HepG2 (cell line): ENCODE results near the gene MIDN. TPM values are rescaled to one million over a fixed set of nuclear protein-coding genes. Genes with fewer than 3 reads are reported as not detected.

Experiments used
- AGO2 ChIP-seq: fragments of 200-400 bp; formaldehyde crosslinking; optimal IDR thresholded peaks from 2 replicates; pipeline ENCODE3; 2017; ENCODE audit warnings: mild to moderate bottlenecking, low read depth, low read length, moderate library complexity
- DBP ChIP-seq: sonication (generic); formaldehyde crosslinking; IDR thresholded peaks from 2 replicates; pipeline ENCODE4 v1.4.0; 2020; ENCODE audit warnings: missing genetic modification reagents; ENCODE audit errors: not compliant biosample characterization
- E2F1 ChIP-seq: sonication (generic); formaldehyde crosslinking; IDR thresholded peaks from 2 replicates; pipeline ENCODE4 v1.5.0; 2020; ENCODE audit warnings: missing genetic modification reagents
- ELK4 ChIP-seq: sonication (generic); formaldehyde crosslinking; IDR thresholded peaks from 2 replicates; pipeline ENCODE4 v1.9.0; 2021; ENCODE audit warnings: missing genetic modification reagents, borderline replicate concordance
- FOXK1 ChIP-seq: sonication (generic); formaldehyde crosslinking; IDR thresholded peaks from 2 replicates; pipeline ENCODE4 v1.4.0; 2020; ENCODE audit warnings: low read depth, missing genetic modification reagents, borderline replicate concordance
- NFRKB ChIP-seq: fragments of 450-650 bp; IDR thresholded peaks from 2 replicates; pipeline ENCODE4 v1.6.1; 2017
- RFXAP ChIP-seq: sonication (generic); formaldehyde crosslinking; IDR thresholded peaks from 2 replicates; pipeline ENCODE4 v1.4.0; 2020; ENCODE audit warnings: missing genetic modification reagents, borderline replicate concordance
- SAP130 ChIP-seq: IDR thresholded peaks from 2 replicates; pipeline ENCODE4 v1.6.1; 2016; ENCODE audit warnings: low read depth
- SP140L ChIP-seq: sonication (generic); formaldehyde crosslinking; IDR thresholded peaks from 2 replicates; pipeline ENCODE4 v1.4.0; 2020; ENCODE audit warnings: missing genetic modification reagents, borderline replicate concordance
- TCF7 ChIP-seq: sonication (generic); IDR thresholded peaks from 2 replicates; pipeline ENCODE4 v1.6.1; 2016; ENCODE audit warnings: antibody characterized with exemption, low read depth
- ZEB1 ChIP-seq: IDR thresholded peaks from 2 replicates; pipeline ENCODE4 v1.6.1; 2012; ENCODE audit warnings: mild to moderate bottlenecking, low read depth, inconsistent platforms; ENCODE audit not compliant: insufficient replicate concordance
- ZFP41 ChIP-seq: sonication (generic); formaldehyde crosslinking; IDR thresholded peaks from 2 replicates; pipeline ENCODE4 v1.4.0; 2020; ENCODE audit warnings: mild to moderate bottlenecking, missing genetic modification reagents, borderline replicate concordance
- ZFX ChIP-seq: sonication (generic); formaldehyde crosslinking; IDR thresholded peaks from 2 replicates; pipeline ENCODE4 v1.4.0; 2020; ENCODE audit warnings: mild to moderate bottlenecking, low read depth, missing genetic modification reagents, moderate library complexity
- ZNF17 ChIP-seq: sonication (generic); formaldehyde crosslinking; IDR thresholded peaks from 2 replicates; pipeline ENCODE4 v1.5.0; 2020; ENCODE audit warnings: mild to moderate bottlenecking, missing genetic modification reagents
- ZNF230 ChIP-seq: sonication (generic); formaldehyde crosslinking; IDR thresholded peaks from 2 replicates; pipeline ENCODE4 v1.4.0; 2020; ENCODE audit warnings: mild to moderate bottlenecking, missing genetic modification reagents
- ZNF333 ChIP-seq: sonication (generic); formaldehyde crosslinking; IDR thresholded peaks from 2 replicates; pipeline ENCODE4 v1.4.0; 2020; ENCODE audit warnings: mild to moderate bottlenecking, missing genetic modification reagents, borderline replicate concordance
- ZNF749 ChIP-seq: sonication (generic); formaldehyde crosslinking; IDR thresholded peaks from 2 replicates; pipeline ENCODE4 v1.8.0; 2022; ENCODE audit warnings: mild to moderate bottlenecking, missing genetic modification reagents, moderate library complexity, borderline replicate concordance
- ZNF770 ChIP-seq: sonication (generic); formaldehyde crosslinking; IDR thresholded peaks from 2 replicates; pipeline ENCODE4 v1.5.0; 2020; ENCODE audit warnings: mild to moderate bottlenecking, missing genetic modification reagents
- ZNF775 ChIP-seq: sonication (generic); formaldehyde crosslinking; IDR thresholded peaks from 2 replicates; pipeline ENCODE4 v1.4.0; 2020; ENCODE audit warnings: missing genetic modification reagents, mild to moderate bottlenecking, moderate library complexity, borderline replicate concordance
- ZNF784 ChIP-seq: sonication (generic); formaldehyde crosslinking; IDR thresholded peaks from 2 replicates; pipeline ENCODE4 v1.5.1; 2020; ENCODE audit warnings: missing genetic modification reagents, mild to moderate bottlenecking, borderline replicate concordance
- ZNF841 ChIP-seq: sonication (generic); formaldehyde crosslinking; IDR thresholded peaks from 2 replicates; pipeline ENCODE4 v1.8.1; 2023; ENCODE audit warnings: missing genetic modification reagents, borderline replicate concordance
- ZSCAN20 ChIP-seq: sonication (generic); formaldehyde crosslinking; IDR thresholded peaks from 2 replicates; pipeline ENCODE4 v1.4.0; 2020; ENCODE audit warnings: missing genetic modification reagents, mild to moderate bottlenecking, borderline replicate concordance
- ZSCAN21 ChIP-seq: sonication (generic); formaldehyde crosslinking; IDR thresholded peaks from 2 replicates; pipeline ENCODE4 v1.8.0; 2022; ENCODE audit warnings: mild to moderate bottlenecking, missing genetic modification reagents, moderate library complexity, borderline replicate concordance
- polyA plus RNA-seq, 8 experiments: library from polyadenylated mRNA; depleted of rRNA in 3 of 8; stranded (reverse) in 7 of 8; unstranded in 1 of 8; fragments of >200 nt; fragmentation: Illumina TruSeq in 4 of 8; extraction: Trizol in 4 of 8; gene quantifications; 2 replicates each; pipeline versions ENCODE4 v1.2.1 to v1.2.3, GENCODE V29; 2011 to 2016; ENCODE audit warnings: low read depth in 4 of 8, missing spikeins in 1 of 8, mixed read lengths in 1 of 8; ENCODE audit not compliant: insufficient read depth in 1 of 8
- total RNA-seq, 5 experiments: library from RNA; depleted of rRNA; stranded (reverse); fragments of >200 nt; fragmentation: Illumina TruSeq; extraction: Trizol; gene quantifications; 2 replicates each; pipeline ENCODE4 v1.2.3, GENCODE V29; 2016; ENCODE audit warnings: low read depth in 1 of 5

Gene MIDN
- total and polyA plus RNA-seq, 2 of the 13 experiments (the other 11 are each of a cell fraction or from before 2014, with no cell fraction given) = 8.4 to 18.0 TPM

GRCh38 chr19:1266129-1266915 is 17.9 kb downstream of the MIDN start (continued):
- peak; percentile 33; the same call in 1 of the 2 replicates for TF ChIP-seq RFXAP (CRISPR knock-in tag)
- 0 out of 2 replicates have a peak, but pooled peaks have one; percentile 47 for TF ChIP-seq FOXK1 (CRISPR knock-in tag)
- peak; percentile 77; the same call in 1 of the 2 replicates for TF ChIP-seq ZNF749 (CRISPR knock-in tag)
- TF ChIP-seq NFRKB = no peak
- TF ChIP-seq SAP130 = peak; percentile 65
- no peak for TF ChIP-seq ZSCAN20 (CRISPR knock-in tag)
- no peak for TF ChIP-seq SP140L (CRISPR knock-in tag)
- peak; percentile 64; the same call in 1 of the 2 replicates for TF ChIP-seq ZNF770
- TF ChIP-seq TCF7 = peak; percentile 63; the same call in 1 of the 2 replicates
- peak; percentile 83 for TF ChIP-seq AGO2
- peak; percentile 73; the same call in 1 of the 2 replicates for TF ChIP-seq ZNF333 (CRISPR knock-in tag)
- TF ChIP-seq ZNF841 (CRISPR knock-in tag) = no peak
- TF ChIP-seq E2F1 (CRISPR knock-in tag) = 0 out of 2 replicates have a peak, but pooled peaks have one; percentile 35
- no peak; the same call in none of the 2 replicates for TF ChIP-seq ZSCAN21 (CRISPR knock-in tag)
- peak; percentile 22 for TF ChIP-seq ZEB1
- TF ChIP-seq ZNF17 (CRISPR knock-in tag) = no peak
- peak; percentile 73 for TF ChIP-seq ZFX (CRISPR knock-in tag)
- 0 out of 2 replicates have a peak, but pooled peaks have one; percentile 23 for TF ChIP-seq ZNF784 (CRISPR knock-in tag)
- TF ChIP-seq ELK4 = no peak
- no peak; the same call in 1 of the 2 replicates for TF ChIP-seq ZFP41 (CRISPR knock-in tag)
- no peak for TF ChIP-seq DBP (CRISPR knock-in tag)
- TF ChIP-seq ZNF230 = 0 out of 2 replicates have a peak, but pooled peaks have one; percentile 52
- TF ChIP-seq ZNF775 = no peak
